Fibroblast of lung (primary cell): ENCODE measurements around the gene B3GNT7.

Experiments
- CTCF ChIP-seq, 2 donors: IDR thresholded peaks in 1 of 2; conservative IDR thresholded peaks in 1 of 2; 1 replicate in 1 of 2; 2 replicates in 1 of 2; pipeline ENCODE4 v1.5.1; 2011 to 2012; ENCODE audit warnings: low read length in 2 of 2, control low read depth in 1 of 2, inconsistent platforms in 1 of 2, low read depth in 1 of 2, mild to moderate bottlenecking in 1 of 2
- EZH2 ChIP-seq: IDR thresholded peaks from 2 replicates; pipeline ENCODE4 v1.5.1; 2012; ENCODE audit warnings: low read length, control low read depth, mild to moderate bottlenecking; ENCODE audit errors: missing control alignments

GRCh38 chr2:231374771-231375170, 20.7 kb upstream of the B3GNT7 start:
- TF ChIP-seq CTCF (conservative IDR thresholded peaks at IDR 0.05 in 1 of 2, IDR thresholded peaks at IDR 0.05 in 1 of 2; ENCODE audit: low read depth in 1 of 2, low read length in 2 of 2) (no peak), EZH2 (no peak)
